GM13976 (cell line): Measurements from ENCODE around the gene EFHC1.

Experiments used
- DNase-seq: peaks from one replicate; pipeline ENCODE4 v3.0.0; 2012; ENCODE audit warnings: low spot score
- CTCF ChIP-seq: IDR thresholded peaks from 2 replicates; pipeline ENCODE4 v1.5.1; 2012; ENCODE audit warnings: borderline replicate concordance, mild to moderate bottlenecking; ENCODE audit not compliant: insufficient read depth; ENCODE audit errors: extremely low read depth, missing control alignments, control extremely low read depth
- in situ Hi-C: fragments of 300-500 bp; cut with MboI; formaldehyde crosslinking; loops from one replicate; pipeline ENCODE4 v1.12.0; 2022; ENCODE audit warnings: low sequenced_read_pairs, mixed read lengths, inconsistent platforms; ENCODE audit not compliant: unreplicated experiment

EFHC1 gene

DNA sequence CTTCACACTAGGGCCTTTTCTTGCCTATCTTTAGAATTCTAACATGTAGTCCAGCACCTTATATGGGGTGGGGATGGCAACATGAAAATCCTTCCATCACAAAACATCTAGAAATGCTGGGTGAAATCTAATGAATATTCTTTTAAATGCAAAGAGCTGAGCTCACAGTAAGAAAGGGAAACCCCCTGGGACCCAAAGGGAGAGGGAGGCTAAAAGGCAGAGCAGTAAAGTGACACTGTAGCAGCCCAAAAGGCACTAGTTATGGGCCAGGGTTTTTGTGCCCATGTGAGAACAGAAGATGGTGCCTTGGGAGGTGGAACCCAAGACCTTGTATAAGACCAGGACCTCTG is 90.0 kb downstream of the EFHC1 start:
- TF ChIP-seq CTCF, result no peak
- in situ Hi-C loops, result no loop called here
- DNase-seq, result no peak

GRCh38 chr6:52511163-52511562 is 91.0 kb downstream of the EFHC1 start:
- in situ Hi-C loops, result no loop called here
- TF ChIP-seq CTCF, result no peak
- no peak for DNase-seq

DNA sequence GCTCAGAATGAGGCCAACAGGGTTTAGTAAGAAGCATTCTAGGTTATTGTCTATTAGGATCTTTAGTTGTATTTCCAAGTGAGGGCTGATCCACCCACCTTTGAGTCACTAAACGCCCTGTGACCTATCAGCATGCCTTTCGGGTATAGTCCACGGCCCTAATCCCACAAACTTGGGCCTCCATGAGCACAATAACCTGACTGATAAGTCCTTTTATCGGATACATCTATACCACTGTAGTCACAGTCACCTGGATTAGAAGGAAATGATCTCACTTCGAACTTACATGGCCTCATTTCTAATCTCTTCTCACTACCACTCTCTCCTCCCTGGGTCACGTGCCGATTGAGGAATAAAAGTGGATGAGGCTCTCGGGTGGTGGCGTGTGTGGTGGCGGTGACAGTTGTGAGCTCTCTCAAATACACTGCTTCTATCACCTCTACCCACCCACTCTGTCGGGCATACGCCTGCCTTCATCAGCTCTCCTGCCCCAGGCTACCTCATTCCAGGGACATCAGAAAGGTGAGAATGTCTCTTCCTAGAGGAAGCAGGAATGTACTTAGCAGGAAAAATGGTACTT is 91.5 kb downstream of the EFHC1 start:
- in situ Hi-C loops, result no loop called here
- no peak for TF ChIP-seq CTCF
- DNase-seq, result no peak

DNA sequence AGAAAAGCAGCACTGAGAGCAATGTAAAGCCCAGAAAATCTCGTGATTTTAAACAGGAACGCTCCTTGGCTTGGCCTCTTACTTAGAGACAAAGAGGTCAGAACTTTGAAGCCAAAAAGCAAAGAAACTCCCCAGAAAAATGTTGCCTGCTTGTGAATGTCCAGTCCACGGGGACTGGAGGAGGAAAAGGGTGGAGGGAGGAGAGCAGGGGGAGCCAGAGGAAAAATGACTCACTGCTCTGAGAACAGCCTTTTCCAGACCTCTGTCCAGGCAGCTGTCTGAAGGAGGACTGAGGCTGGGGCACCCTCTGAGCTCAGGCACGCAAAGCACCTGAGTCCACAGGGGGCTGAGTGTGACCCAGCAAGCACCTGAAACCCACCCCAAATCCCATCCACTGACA is 92.1 kb downstream of the EFHC1 start:
- in situ Hi-C loops, result no loop called here
- no peak for TF ChIP-seq CTCF
- no peak for DNase-seq

DNA sequence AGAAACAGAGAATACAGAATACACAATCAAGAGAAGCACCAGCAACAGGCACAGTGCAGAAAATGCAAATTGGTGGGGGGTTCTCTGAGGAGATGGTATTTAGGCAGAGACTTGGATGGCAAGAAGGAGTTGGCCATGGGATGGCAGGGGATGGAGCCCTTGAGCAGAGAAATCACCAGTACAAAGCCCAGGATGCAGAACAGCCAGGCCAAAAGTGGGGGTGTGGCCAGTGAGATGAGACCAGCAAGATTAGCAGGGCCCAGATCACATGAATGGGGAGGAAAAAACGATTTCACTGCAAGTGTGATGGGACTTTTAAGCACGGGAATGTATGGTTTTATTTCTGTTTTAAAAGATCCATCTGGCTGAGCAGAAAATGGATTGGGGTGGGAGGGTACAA is 93.3 kb downstream of the EFHC1 start:
- no peak for TF ChIP-seq CTCF
- no peak for DNase-seq
- in situ Hi-C loops, result no loop called here

- TF ChIP-seq CTCF, result no peak
- DNase-seq, result no peak
- in situ Hi-C loops, result no loop called here
These were observed 93.8 kb downstream of the EFHC1 start for GRCh38 chr6:52513896-52514295.

DNA sequence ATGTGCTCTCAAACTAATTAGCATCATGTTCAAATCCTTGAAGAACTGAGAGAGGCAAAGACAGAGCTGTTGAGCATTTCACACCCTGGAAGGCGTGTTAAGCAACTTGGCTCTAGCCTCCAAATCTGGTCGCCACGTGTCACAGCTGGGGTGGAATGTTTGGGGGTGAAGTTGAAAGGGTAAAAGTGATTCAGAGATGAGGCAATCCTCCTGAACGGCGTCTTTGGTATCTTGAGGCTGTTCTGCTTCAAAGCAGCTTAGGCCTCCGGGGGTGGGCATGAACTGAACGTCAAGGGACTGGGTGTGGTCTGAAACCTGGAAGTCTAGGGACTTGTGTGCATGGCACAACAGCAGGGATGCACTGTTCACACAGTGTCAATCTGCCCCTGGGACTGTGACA is 94.4 kb downstream of the EFHC1 start:
- TF ChIP-seq CTCF, result no peak
- in situ Hi-C loops, result no loop called here

More for the DNA sequence above, 94.4 kb downstream of the EFHC1 start:
- DNase-seq, result no peak
